Osteoblast (primary cell): ENCODE results near the gene AHCYL1. TPM values are rescaled to one million over a fixed set of nuclear protein-coding genes. Genes with fewer than 3 reads are reported as not detected.

Experiments used
- DNase-seq: peaks from one replicate; pipeline ENCODE4 v3.0.0; 2011; ENCODE audit warnings: low spot score, mixed read lengths; ENCODE audit not compliant: insufficient read length; ENCODE audit errors: missing footprints
- H2AFZ ChIP-seq: 2 replicates; pipeline ENCODE4 v1.6.0; 2011; ENCODE audit warnings: mild to moderate bottlenecking, low read length
- H3K27ac ChIP-seq: 2 replicates; pipeline ENCODE4 v1.5.1; 2011; ENCODE audit warnings: mild to moderate bottlenecking, low read depth, low read length, moderate library complexity
- H3K27me3 ChIP-seq: 2 replicates; pipeline ENCODE4 v1.6.0; 2012; ENCODE audit warnings: mild to moderate bottlenecking, control low read depth, inconsistent platforms, low read length, moderate library complexity; ENCODE audit not compliant: insufficient read depth
- H3K36me3 ChIP-seq: 2 replicates; pipeline ENCODE4 v1.5.1; 2011; ENCODE audit warnings: mild to moderate bottlenecking, low read length, control low read depth, moderate library complexity; ENCODE audit not compliant: insufficient read depth
- H3K4me1 ChIP-seq: 2 replicates; pipeline ENCODE4 v1.5.1; 2011; ENCODE audit warnings: mild to moderate bottlenecking, low read length, control low read depth, moderate library complexity; ENCODE audit not compliant: insufficient read depth
- H3K4me2 ChIP-seq: 2 replicates; pipeline ENCODE4 v1.6.0; 2011; ENCODE audit warnings: mild to moderate bottlenecking, low read length; ENCODE audit not compliant: insufficient read depth
- H3K4me3 ChIP-seq: fragments of 200-600 bp; sonication (generic); 3 replicates; pipeline ENCODE4 v1.5.1; 2012; ENCODE audit warnings: mild to moderate bottlenecking, low read length, inconsistent platforms; ENCODE audit not compliant: insufficient read depth
- H3K79me2 ChIP-seq: 2 replicates; pipeline ENCODE4 v1.6.0; 2012; ENCODE audit warnings: mild to moderate bottlenecking, low read length, control low read depth, inconsistent platforms; ENCODE audit not compliant: insufficient read depth
- H3K9me3 ChIP-seq: 2 replicates; pipeline ENCODE4 v1.5.1; 2011; ENCODE audit warnings: low read depth, low read length, control low read depth
- H4K20me1 ChIP-seq: 2 replicates; pipeline ENCODE4 v1.6.0; 2012; ENCODE audit warnings: mild to moderate bottlenecking, low read length, control low read depth; ENCODE audit not compliant: insufficient read depth
- CTCF ChIP-seq: IDR thresholded peaks from 2 replicates; pipeline ENCODE4 v1.5.1; 2011; ENCODE audit warnings: mild to moderate bottlenecking, low read depth, low read length, moderate library complexity; ENCODE audit errors: extremely low read depth
- total RNA-seq: library from RNA; depleted of rRNA; stranded (reverse); fragments of >200 nt; gene quantifications from 2 replicates; pipeline ENCODE4 v1.2.3, GENCODE V29; 2012

Gene AHCYL1
- total RNA-seq, 1 donor: 56.8 TPM

- Histone ChIP-seq H3K27me3 (no peaks in the 10 kb centered on the region), H2AFZ (no peak overlapping the region), H3K4me1 (peaks cover 29% of the 10 kb centered on the region), H3K27ac (peak overlapping the region; percentile 20), H3K9me3 (no peaks in the 10 kb centered on the region), H3K79me2 (no peaks in the 10 kb centered on the region), H3K4me2 (no peak overlapping the region), H4K20me1 (no peaks in the 10 kb centered on the region), H3K4me3 (no peak overlapping the region), H3K36me3 (no peaks in the 10 kb centered on the region)
- DNase-seq: peak; percentile 88
- no peak for TF ChIP-seq CTCF
Measured at GRCh38 chr1:109975718-109976117, 8.8 kb upstream of the AHCYL1 start.

- H3K27me3 ChIP-seq: no peaks in the 10 kb centered on the region
- peaks cover 29% of the 10 kb centered on the region for H3K4me1 ChIP-seq
- H3K4me3 ChIP-seq: no peak overlapping the region
- no peak for DNase-seq
- no peaks in the 10 kb centered on the region for H3K36me3 ChIP-seq
- H3K4me2 ChIP-seq: no peak overlapping the region
- H4K20me1 ChIP-seq: no peaks in the 10 kb centered on the region
- H2AFZ ChIP-seq: no peak overlapping the region
- TF ChIP-seq CTCF: no peak
- no peaks in the 10 kb centered on the region for H3K79me2 ChIP-seq
- no peak overlapping the region for H3K27ac ChIP-seq
- no peaks in the 10 kb centered on the region for H3K9me3 ChIP-seq
Measured at GRCh38 chr1:109976762-109977161, 7.8 kb upstream of the AHCYL1 start.

- Histone ChIP-seq H3K79me2 (no peaks in the 10 kb centered on the region), H4K20me1 (no peaks in the 10 kb centered on the region), H2AFZ (no peak overlapping the region), H3K9me3 (no peaks in the 10 kb centered on the region), H3K36me3 (no peaks in the 10 kb centered on the region), H3K27ac (no peak overlapping the region), H3K4me1 (peaks cover 29% of the 10 kb centered on the region), H3K4me3 (no peak overlapping the region), H3K4me2 (no peak overlapping the region), H3K27me3 (no peaks in the 10 kb centered on the region)
- TF ChIP-seq CTCF: no peak
- DNase-seq: no peak
Measured at GRCh38 chr1:109977225-109977624, 7.3 kb upstream of the AHCYL1 start.

- H4K20me1 ChIP-seq: no peaks in the 10 kb centered on the region
- peaks cover 29% of the 10 kb centered on the region for H3K4me1 ChIP-seq
- H3K27me3 ChIP-seq: no peaks in the 10 kb centered on the region
- TF ChIP-seq CTCF: no peak
- H3K4me3 ChIP-seq: no peak overlapping the region
- no peak for DNase-seq
- no peaks in the 10 kb centered on the region for H3K79me2 ChIP-seq
- no peaks in the 10 kb centered on the region for H3K36me3 ChIP-seq
- H3K4me2 ChIP-seq: no peak overlapping the region
- H3K27ac ChIP-seq: no peak overlapping the region
- H2AFZ ChIP-seq: no peak overlapping the region
- H3K9me3 ChIP-seq: no peaks in the 10 kb centered on the region
Measured at GRCh38 chr1:109977657-109978378, 6.7 kb upstream of the AHCYL1 start.
